Spleen (tissue), 7 donors: ENCODE data around the gene TAS1R1.

Experiments used
- POLR2A ChIP-seq, 3 donors: fragments of 450-650 bp; IDR thresholded peaks; one replicate each; pipeline ENCODE4 v1.5.1; 2017; ENCODE audit warnings: antibody characterized with exemption in 3 of 3, mild to moderate bottlenecking in 1 of 3
- POLR2AphosphoS5 ChIP-seq, 3 donors: sonication (generic); formaldehyde crosslinking; IDR thresholded peaks; one replicate each; pipeline ENCODE4 v1.5.1; 2017; ENCODE audit warnings: antibody characterized with exemption in 3 of 3
- TF ChIP-seq, protein P1 (sequence below), 11 experiments: fragments of 200-600 bp in 7 of 11; fragments of 450-650 bp in 4 of 11; sonication (generic) in 4 of 11; IDR thresholded peaks in 8 of 11; conservative IDR thresholded peaks in 3 of 11; 1 replicate in 7 of 11; 2 replicates in 4 of 11; pipeline versions ENCODE4 v1.4.0 to v1.8.0; 2016 to 2021; ENCODE audit warnings: antibody characterized with exemption in 11 of 11, inconsistent platforms in 4 of 11, mild to moderate bottlenecking in 1 of 11
- donor health status: DM: no; HTN: no; CAD: no; lungs with moderate emphysema.
- donor health status: DM: no; HTN: no; CAD: no.
- donor health status: DM: no; HTN: no; CAD: no.

DNA sequence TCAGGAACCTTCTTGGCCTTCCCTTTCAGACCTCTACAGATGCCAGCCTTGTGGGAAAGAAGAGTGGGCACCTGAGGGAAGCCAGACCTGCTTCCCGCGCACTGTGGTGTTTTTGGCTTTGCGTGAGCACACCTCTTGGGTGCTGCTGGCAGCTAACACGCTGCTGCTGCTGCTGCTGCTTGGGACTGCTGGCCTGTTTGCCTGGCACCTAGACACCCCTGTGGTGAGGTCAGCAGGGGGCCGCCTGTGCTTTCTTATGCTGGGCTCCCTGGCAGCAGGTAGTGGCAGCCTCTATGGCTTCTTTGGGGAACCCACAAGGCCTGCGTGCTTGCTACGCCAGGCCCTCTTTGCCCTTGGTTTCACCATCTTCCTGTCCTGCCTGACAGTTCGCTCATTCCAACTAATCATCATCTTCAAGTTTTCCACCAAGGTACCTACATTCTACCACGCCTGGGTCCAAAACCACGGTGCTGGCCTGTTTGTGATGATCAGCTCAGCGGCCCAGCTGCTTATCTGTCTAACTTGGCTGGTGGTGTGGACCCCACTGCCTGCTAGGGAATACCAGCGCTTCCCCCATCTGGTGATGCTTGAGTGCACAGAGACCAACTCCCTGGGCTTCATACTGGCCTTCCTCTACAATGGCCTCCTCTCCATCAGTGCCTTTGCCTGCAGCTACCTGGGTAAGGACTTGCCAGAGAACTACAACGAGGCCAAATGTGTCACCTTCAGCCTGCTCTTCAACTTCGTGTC is 23.7 kb downstream of the TAS1R1 start:
- TF ChIP-seq POLR2AphosphoS5 (IDR thresholded peaks at IDR 0.05) = no peak
- no peak for TF ChIP-seq POLR2A (IDR thresholded peaks at IDR 0.05)
- TF ChIP-seq, protein P1, sequence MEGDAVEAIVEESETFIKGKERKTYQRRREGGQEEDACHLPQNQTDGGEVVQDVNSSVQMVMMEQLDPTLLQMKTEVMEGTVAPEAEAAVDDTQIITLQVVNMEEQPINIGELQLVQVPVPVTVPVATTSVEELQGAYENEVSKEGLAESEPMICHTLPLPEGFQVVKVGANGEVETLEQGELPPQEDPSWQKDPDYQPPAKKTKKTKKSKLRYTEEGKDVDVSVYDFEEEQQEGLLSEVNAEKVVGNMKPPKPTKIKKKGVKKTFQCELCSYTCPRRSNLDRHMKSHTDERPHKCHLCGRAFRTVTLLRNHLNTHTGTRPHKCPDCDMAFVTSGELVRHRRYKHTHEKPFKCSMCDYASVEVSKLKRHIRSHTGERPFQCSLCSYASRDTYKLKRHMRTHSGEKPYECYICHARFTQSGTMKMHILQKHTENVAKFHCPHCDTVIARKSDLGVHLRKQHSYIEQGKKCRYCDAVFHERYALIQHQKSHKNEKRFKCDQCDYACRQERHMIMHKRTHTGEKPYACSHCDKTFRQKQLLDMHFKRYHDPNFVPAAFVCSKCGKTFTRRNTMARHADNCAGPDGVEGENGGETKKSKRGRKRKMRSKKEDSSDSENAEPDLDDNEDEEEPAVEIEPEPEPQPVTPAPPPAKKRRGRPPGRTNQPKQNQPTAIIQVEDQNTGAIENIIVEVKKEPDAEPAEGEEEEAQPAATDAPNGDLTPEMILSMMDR (IDR thresholded peaks at IDR 0.05 in 8 of 11, conservative IDR thresholded peaks at IDR 0.05 in 3 of 11) = no peak
